H1 (cell line): Measurements from ENCODE around the gene MAPKAP1. TPM values are rescaled to one million over a fixed set of nuclear protein-coding genes. Genes with fewer than 3 reads are reported as not detected.

Source experiments
- CTCF ChIA-PET: fragments of 300-600 bp; sonication (Branson Sonifier 250); formaldehyde crosslinking; loops from one replicate; lab custom pipeline; 2021; ENCODE audit not compliant: partially characterized antibody; lab: Charles Lee
- POLR2A ChIA-PET: fragments of 300-600 bp; sonication (Branson Sonifier 250); formaldehyde crosslinking; loops from one replicate; lab custom pipeline; 2021; ENCODE audit warnings: inconsistent platforms; ENCODE audit not compliant: partially characterized antibody; lab: Charles Lee
- DNase-seq, 2 experiments: peaks; one replicate each; pipeline versions ENCODE4 v3.0.0 to v3.0.0-alpha.2; 2010 to 2022; ENCODE audit warnings: low spot score in 2 of 2, low read depth in 1 of 2, mixed read lengths in 1 of 2
- FAIRE-seq: peaks from 2 replicates; lab custom pipeline; 2011; peaks lifted over from hg19 to GRCh38; lab: Jason Lieb, UNC
- H2AFZ ChIP-seq: 2 replicates; pipeline ENCODE4 v1.8.1; 2012; ENCODE audit warnings: low read length, inconsistent platforms
- H2AK5ac ChIP-seq: 2 replicates; pipeline ENCODE4 v1.6.1; 2013; ENCODE audit warnings: low read depth, low read length
- H2BK120ac ChIP-seq: replicated peaks from 2 replicates; pipeline ENCODE3; 2013; ENCODE audit warnings: low read depth, low read length, inconsistent platforms
- H2BK12ac ChIP-seq: 2 replicates; pipeline ENCODE4 v1.6.1; 2013; ENCODE audit warnings: low read depth, low read length
- H2BK15ac ChIP-seq: 2 replicates; pipeline ENCODE4 v1.6.1; 2013; ENCODE audit warnings: low read length
- H2BK20ac ChIP-seq: 2 replicates; pipeline ENCODE4 v1.6.1; 2013; ENCODE audit warnings: low read length
- H2BK5ac ChIP-seq: 2 replicates; pipeline ENCODE4 v1.6.1; 2013; ENCODE audit warnings: low read depth, low read length
- H3K14ac ChIP-seq: 2 replicates; pipeline ENCODE4 v1.6.1; 2013; ENCODE audit warnings: inconsistent platforms; ENCODE audit not compliant: insufficient read length
- H3K18ac ChIP-seq: 2 replicates; pipeline ENCODE4 v1.6.1; 2013; ENCODE audit warnings: low read length; ENCODE audit errors: extremely low read depth
- H3K23ac ChIP-seq: 2 replicates; pipeline ENCODE4 v1.6.1; 2013; ENCODE audit warnings: inconsistent platforms; ENCODE audit not compliant: insufficient read length
- H3K23me2 ChIP-seq: 2 replicates; pipeline ENCODE4 v1.6.1; 2013; ENCODE audit warnings: low read depth, low read length
- H3K27ac ChIP-seq: 2 replicates; pipeline ENCODE4 v1.6.1; 2011; ENCODE audit warnings: low read depth, low read length, inconsistent platforms
- H3K27me3 ChIP-seq, 4 experiments: replicated peaks in 1 of 4; 1 replicate in 1 of 4; 2 replicates in 3 of 4; pipeline versions ENCODE4 v1.6.1 to v1.8.1; 2011 to 2013; ENCODE audit warnings: low read length in 3 of 4, mild to moderate bottlenecking in 3 of 4, inconsistent platforms in 2 of 4, mixed read lengths in 2 of 4, moderate library complexity in 1 of 4; ENCODE audit not compliant: control insufficient read depth in 3 of 4, insufficient read depth in 3 of 4; ENCODE audit errors: extremely low read depth in 1 of 4
- H3K36me3 ChIP-seq, 4 experiments: 2 replicates each; pipeline versions ENCODE4 v1.6.1 to v1.8.1; 2011 to 2013; ENCODE audit warnings: mild to moderate bottlenecking in 4 of 4, low read length in 3 of 4, moderate library complexity in 2 of 4, control low read depth in 1 of 4, inconsistent platforms in 1 of 4; ENCODE audit not compliant: insufficient read depth in 4 of 4, control insufficient read depth in 2 of 4
- H3K4ac ChIP-seq: replicated peaks from 2 replicates; pipeline ENCODE3; 2013; ENCODE audit warnings: low read length, low read depth, mixed read lengths, inconsistent platforms; ENCODE audit not compliant: insufficient read length
- H3K4me1 ChIP-seq, 4 experiments: replicated peaks in 1 of 4; 1 replicate in 1 of 4; 2 replicates in 3 of 4; pipeline versions ENCODE4 v1.6.1 to v1.8.1; 2011 to 2013; ENCODE audit warnings: low read length in 3 of 4, inconsistent platforms in 2 of 4, mixed read lengths in 1 of 4; ENCODE audit not compliant: insufficient read depth in 4 of 4, control insufficient read depth in 3 of 4
- H3K4me2 ChIP-seq, 2 experiments: 2 replicates each; pipeline versions ENCODE4 v1.6.1 to v1.8.1; 2011 to 2013; ENCODE audit warnings: low read depth in 2 of 2, low read length in 2 of 2, control low read depth in 1 of 2, inconsistent platforms in 1 of 2, mild to moderate bottlenecking in 1 of 2; ENCODE audit not compliant: insufficient read depth in 1 of 2
- H3K4me3 ChIP-seq, 4 experiments: fragments of 200-600, 300-600 bp in 1 of 4; sonication (generic), shearing (Covaris generic), sonication (Bioruptor Twin) in 1 of 4; 2 replicates each; pipeline versions ENCODE4 v1.5.1 to v1.8.1; 2011 to 2016; ENCODE audit warnings: low read length in 4 of 4, low read depth in 3 of 4, control low read depth in 2 of 4, inconsistent platforms in 2 of 4, mild to moderate bottlenecking in 2 of 4, mixed read lengths in 1 of 4, moderate library complexity in 1 of 4; ENCODE audit not compliant: insufficient read depth in 2 of 4; ENCODE audit errors: extremely low read depth in 1 of 4
- H3K56ac ChIP-seq: replicated peaks from 2 replicates; pipeline ENCODE3; 2013; ENCODE audit warnings: low read depth, mild to moderate bottlenecking, mixed read lengths, low read length, inconsistent platforms; ENCODE audit not compliant: insufficient read length
- H3K79me1 ChIP-seq: 2 replicates; pipeline ENCODE4 v1.6.1; 2013; ENCODE audit warnings: low read depth, low read length, control low read depth
- H3K79me2 ChIP-seq, 2 experiments: 2 replicates each; pipeline versions ENCODE4 v1.6.1 to v1.8.1; 2012 to 2013; ENCODE audit warnings: low read length in 2 of 2, mild to moderate bottlenecking in 2 of 2, inconsistent platforms in 1 of 2; ENCODE audit not compliant: insufficient read depth in 2 of 2, control insufficient read depth in 1 of 2
- H3K9ac ChIP-seq, 4 experiments: replicated peaks in 1 of 4; 1 replicate in 1 of 4; 2 replicates in 3 of 4; pipeline versions ENCODE4 v1.6.1 to v1.8.1; 2011 to 2013; ENCODE audit warnings: low read depth in 3 of 4, low read length in 3 of 4, control low read depth in 2 of 4, mild to moderate bottlenecking in 2 of 4, moderate library complexity in 2 of 4, inconsistent platforms in 1 of 4; ENCODE audit errors: extremely low read depth in 1 of 4
- H3K9me3 ChIP-seq, 2 experiments: 2 replicates each; pipeline versions ENCODE4 v1.6.1 to v1.8.1; 2012 to 2013; ENCODE audit warnings: mild to moderate bottlenecking in 2 of 2, moderate library complexity in 2 of 2, control low read depth in 1 of 2, inconsistent platforms in 1 of 2, low read depth in 1 of 2, low read length in 1 of 2, mixed read lengths in 1 of 2; ENCODE audit not compliant: insufficient read depth in 2 of 2
- H4K20me1 ChIP-seq, 2 experiments: replicated peaks in 1 of 2; 2 replicates each; pipeline versions ENCODE3 to v1.8.1; 2011 to 2013; ENCODE audit warnings: inconsistent platforms in 2 of 2, low read length in 2 of 2, mild to moderate bottlenecking in 1 of 2; ENCODE audit not compliant: insufficient read depth in 2 of 2, control insufficient read depth in 1 of 2
- H4K5ac ChIP-seq: 2 replicates; pipeline ENCODE4 v1.6.1; 2013; ENCODE audit warnings: low read length, low read depth, mixed read lengths, inconsistent platforms; ENCODE audit not compliant: insufficient read length
- H4K8ac ChIP-seq: 2 replicates; pipeline ENCODE4 v1.8.0; 2013; ENCODE audit warnings: mild to moderate bottlenecking, moderate library complexity, low read length, inconsistent platforms; ENCODE audit not compliant: insufficient read depth; ENCODE audit errors: extremely low read depth
- H4K91ac ChIP-seq: replicated peaks from 2 replicates; pipeline ENCODE3; 2013; ENCODE audit warnings: low read length, mixed read lengths, inconsistent platforms; ENCODE audit not compliant: insufficient read length
- CREB1 ChIP-seq: IDR thresholded peaks from 2 replicates; pipeline ENCODE4 v1.6.1; 2012; ENCODE audit warnings: inconsistent platforms
- GABPA ChIP-seq: IDR thresholded peaks from 2 replicates; pipeline ENCODE4 v1.6.1; 2011; ENCODE audit warnings: mild to moderate bottlenecking, low read length, moderate library complexity, borderline replicate concordance; ENCODE audit not compliant: insufficient read depth
- KDM5A ChIP-seq: fragments of 200-600 bp; IDR thresholded peaks from 2 replicates; pipeline ENCODE4 v1.7.1; 2012; ENCODE audit warnings: mild to moderate bottlenecking, low read length, inconsistent platforms, mixed read lengths
- NANOG ChIP-seq: IDR thresholded peaks from 2 replicates; pipeline ENCODE4 v1.6.1; 2011; ENCODE audit warnings: low read length, low read depth, mild to moderate bottlenecking, inconsistent platforms; ENCODE audit not compliant: insufficient read depth, poor library complexity, severe bottlenecking
- NRF1 ChIP-seq: IDR thresholded peaks from 2 replicates; pipeline ENCODE4 v1.6.1; 2011; ENCODE audit warnings: mild to moderate bottlenecking, low read depth, low read length, improper control_type of control experiment
- RAD21 ChIP-seq, 2 experiments: IDR thresholded peaks in 1 of 2; conservative IDR thresholded peaks in 1 of 2; 2 replicates each; pipeline ENCODE4 v1.6.1; 2011; ENCODE audit warnings: low read depth in 2 of 2, low read length in 2 of 2, improper control_type of control experiment in 1 of 2, inconsistent platforms in 1 of 2, mild to moderate bottlenecking in 1 of 2, moderate library complexity in 1 of 2
- RNF2 ChIP-seq: fragments of 200-900, 300-1000 bp; sonication (generic); IDR thresholded peaks from 2 replicates; pipeline ENCODE4 v1.7.1; 2016; ENCODE audit warnings: borderline replicate concordance, low read depth, mild to moderate bottlenecking, antibody characterized with exemption, low read length; ENCODE audit not compliant: poor library complexity, severe bottlenecking; ENCODE audit errors: missing control alignments
- SP2 ChIP-seq: IDR thresholded peaks from 2 replicates; pipeline ENCODE4 v1.6.1; 2012; ENCODE audit warnings: mild to moderate bottlenecking, low read length, inconsistent platforms
- SP4 ChIP-seq: IDR thresholded peaks from 2 replicates; pipeline ENCODE4 v1.6.1; 2012; ENCODE audit warnings: low read length, inconsistent platforms
- SRF ChIP-seq: IDR thresholded peaks from 2 replicates; pipeline ENCODE4 v1.6.1; 2011; ENCODE audit warnings: mild to moderate bottlenecking, low read depth, low read length, moderate library complexity
- TBP ChIP-seq: IDR thresholded peaks from 2 replicates; pipeline ENCODE4 v1.6.1; 2011; ENCODE audit warnings: low read depth, low read length, improper control_type of control experiment
- ZNF274 ChIP-seq: IDR thresholded peaks from 2 replicates; pipeline ENCODE4 v1.7.0; 2012; ENCODE audit warnings: low read length, borderline replicate concordance; ENCODE audit errors: extremely low read depth
- WGBS, 2 experiments: shearing (Covaris generic) in 1 of 2; methylation state at CpG; one replicate each; pipeline versions ENCODE4 v1.1.6 to v1.1.7; 2013 to 2015; ENCODE audit warnings: low lambda C conversion rate in 2 of 2, mixed read lengths in 2 of 2, inconsistent platforms in 1 of 2, low coverage in 1 of 2, missing lambda C conversion rate in 1 of 2; ENCODE audit not compliant: insufficient replicate concordance in 2 of 2, insufficient coverage in 1 of 2, insufficient read length in 1 of 2; ENCODE audit errors: extremely low coverage in 1 of 2, missing lambda C conversion rate in 1 of 2; 5-methylcytosine and 5-hydroxymethylcytosine counted together
- polyA plus RNA-seq, 7 experiments: library from polyadenylated mRNA; depleted of rRNA in 3 of 7; stranded (reverse) in 5 of 7; unstranded in 2 of 7; fragments of >200 nt in 5 of 7; fragments of 200-250 nt in 2 of 7; gene quantifications; 1 replicate in 5 of 7; 2 replicates in 1 of 7; 4 replicates in 1 of 7; pipeline versions ENCODE4 v1.2.1 to v1.2.3, GENCODE V29; 2011 to 2013; ENCODE audit warnings: missing spikeins in 2 of 7, mixed read lengths in 2 of 7
- total RNA-seq: library from RNA; stranded (reverse); fragmentation: NEBNext Ultra II Directional; extraction: Animal tissue kit (Norgen Biotek cat#: 25700); gene quantifications from 2 replicates; pipeline ENCODE4 v1.2.1, GENCODE V29; 2021
- TF ChIP-seq, protein P1 (sequence below): IDR thresholded peaks from 2 replicates; pipeline ENCODE4 v1.6.1; 2012; ENCODE audit warnings: inconsistent platforms

The MAPKAP1 gene
- total and polyA plus RNA-seq, 2 of the 8 experiments (the other 6 are each of a cell fraction or from before 2014, with no cell fraction given): 79.2 to 140 TPM

DNA sequence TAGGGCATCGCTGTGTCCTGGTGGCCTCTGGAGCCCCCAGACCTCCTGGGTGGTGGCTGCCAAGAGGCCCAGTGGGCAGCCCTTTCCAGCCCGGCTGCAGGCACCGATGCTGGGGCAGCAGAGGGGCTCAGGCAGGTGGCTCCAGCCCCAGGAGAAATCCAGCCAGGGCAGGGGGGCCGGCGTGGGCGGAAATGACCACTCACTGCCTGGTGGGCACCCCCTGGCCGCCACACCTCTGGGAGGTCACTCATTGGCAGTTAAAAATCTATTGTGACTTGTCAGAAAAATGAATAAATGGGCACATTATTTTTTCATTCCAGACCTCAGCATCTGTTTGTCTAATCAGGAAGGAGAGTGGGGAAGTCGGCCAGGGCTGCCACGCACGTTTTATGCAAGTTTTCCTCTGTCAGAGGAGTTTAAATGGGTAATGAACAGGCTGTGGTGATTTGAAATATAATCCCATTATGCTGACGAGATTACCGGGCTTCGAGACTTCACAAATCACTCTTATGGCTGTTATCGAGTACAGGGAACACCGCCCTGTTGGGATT is 273.5 kb downstream of the MAPKAP1 start:
- Histone ChIP-seq H2BK5ac (no peak overlapping the region), H3K4me2 (no peak overlapping the region), H2BK20ac (no peak overlapping the region), H2AFZ (no peak overlapping the region), H4K8ac (no peak overlapping the region), H3K9ac (no peak overlapping the region), H3K27me3 (no peaks in the 10 kb centered on the region), H3K56ac (no peak overlapping the region), H4K20me1 (no peaks in the 10 kb centered on the region), H3K27ac (no peak overlapping the region), H2AK5ac (no peak overlapping the region), H4K5ac (no peak overlapping the region), H3K18ac (no peak overlapping the region), H3K79me2 (no peaks in the 10 kb centered on the region), H3K14ac (no peak overlapping the region), H2BK120ac (no peak overlapping the region), H2BK12ac (no peak overlapping the region), H3K79me1 (no peaks in the 10 kb centered on the region), H2BK15ac (no peak overlapping the region), H3K4me3 (no peak overlapping the region), H3K9me3 (no peaks in the 10 kb centered on the region), H3K4me1 (peaks cover 0 to 8% (median 3%) of the 10 kb centered on the region in 4 experiments; a peak in 5 of 7 replicates), H4K91ac (no peak overlapping the region), H3K4ac (no peak overlapping the region), H3K23ac (no peak overlapping the region), H3K23me2 (no peaks in the 10 kb centered on the region), H3K36me3 (no peaks in the 10 kb centered on the region)
- DNase-seq: no peak
- 87% methylated on average over 15 of the region's 15 CpGs; no CpG with 5 or more reads in 1 of the 2 experiments for WGBS, 2 experiments
- POLR2A ChIA-PET: no interaction called here
- FAIRE-seq: no peak
- CTCF ChIA-PET: interaction anchor here (1.9 kb wide), 1 partner anchor 26 kb away, joined by 4 read pairs; no protein-coding TSS in a partner anchor
- TF ChIP-seq RNF2 (no peak), SP4 (no peak), RAD21 (IDR thresholded peaks at IDR 0.05 in 1 of 2, conservative IDR thresholded peaks at IDR 0.05 in 1 of 2; ENCODE audit: low read depth in 2 of 2, low read length in 2 of 2) (no peak), SP2 (no peak), GABPA (no peak), TBP (no peak), NANOG (no peak), SRF (no peak), KDM5A (no peak), NRF1 (no peak), ZNF274 (no peak), CREB1 (no peak)
- TF ChIP-seq, protein P1, sequence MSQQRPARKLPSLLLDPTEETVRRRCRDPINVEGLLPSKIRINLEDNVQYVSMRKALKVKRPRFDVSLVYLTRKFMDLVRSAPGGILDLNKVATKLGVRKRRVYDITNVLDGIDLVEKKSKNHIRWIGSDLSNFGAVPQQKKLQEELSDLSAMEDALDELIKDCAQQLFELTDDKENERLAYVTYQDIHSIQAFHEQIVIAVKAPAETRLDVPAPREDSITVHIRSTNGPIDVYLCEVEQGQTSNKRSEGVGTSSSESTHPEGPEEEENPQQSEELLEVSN: no peak
